ENCODE measurements around the gene BARHL1.
A peak's percentile ranks its signal among the peaks of the same experiment; 100 is the strongest.
"Not testable (repeated sequence)": the region's sequence is repeated elsewhere in the genome, so short reads cannot be mapped to it uniquely, and the experiment has no call there.

BARHL1 gene

DNA sequence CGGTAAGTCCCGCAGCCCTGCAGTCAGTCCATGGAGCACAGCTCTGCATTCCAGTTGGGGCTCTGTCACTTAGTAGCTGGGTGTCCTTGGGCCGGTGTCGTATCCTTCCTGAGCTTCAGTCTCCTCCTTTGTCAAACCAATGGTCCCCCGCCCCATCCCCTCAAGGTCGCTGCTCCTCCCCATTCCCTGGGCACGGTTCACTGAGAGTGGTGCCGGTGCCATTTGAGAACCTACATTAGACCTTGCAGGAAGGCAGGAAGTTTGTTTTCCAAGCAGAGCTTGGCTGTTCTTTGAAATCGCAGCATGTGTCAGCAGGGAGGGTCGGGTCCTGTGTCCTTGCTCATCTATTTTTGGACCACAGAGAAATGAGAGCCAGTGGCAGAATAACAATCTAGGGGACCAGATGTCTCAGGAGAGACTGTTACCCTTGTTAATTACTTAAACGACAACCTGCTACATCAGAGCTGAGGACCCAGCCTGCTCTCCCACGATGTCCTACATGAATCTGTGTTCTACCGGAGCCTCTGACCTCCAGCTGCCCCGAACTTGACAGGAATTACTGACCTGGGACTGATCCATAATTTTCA lies 21.7 kb upstream of the BARHL1 start:
- DNase-seq (ENCODE audit: low read depth): no peak
- TF ChIP-seq, protein P1, sequence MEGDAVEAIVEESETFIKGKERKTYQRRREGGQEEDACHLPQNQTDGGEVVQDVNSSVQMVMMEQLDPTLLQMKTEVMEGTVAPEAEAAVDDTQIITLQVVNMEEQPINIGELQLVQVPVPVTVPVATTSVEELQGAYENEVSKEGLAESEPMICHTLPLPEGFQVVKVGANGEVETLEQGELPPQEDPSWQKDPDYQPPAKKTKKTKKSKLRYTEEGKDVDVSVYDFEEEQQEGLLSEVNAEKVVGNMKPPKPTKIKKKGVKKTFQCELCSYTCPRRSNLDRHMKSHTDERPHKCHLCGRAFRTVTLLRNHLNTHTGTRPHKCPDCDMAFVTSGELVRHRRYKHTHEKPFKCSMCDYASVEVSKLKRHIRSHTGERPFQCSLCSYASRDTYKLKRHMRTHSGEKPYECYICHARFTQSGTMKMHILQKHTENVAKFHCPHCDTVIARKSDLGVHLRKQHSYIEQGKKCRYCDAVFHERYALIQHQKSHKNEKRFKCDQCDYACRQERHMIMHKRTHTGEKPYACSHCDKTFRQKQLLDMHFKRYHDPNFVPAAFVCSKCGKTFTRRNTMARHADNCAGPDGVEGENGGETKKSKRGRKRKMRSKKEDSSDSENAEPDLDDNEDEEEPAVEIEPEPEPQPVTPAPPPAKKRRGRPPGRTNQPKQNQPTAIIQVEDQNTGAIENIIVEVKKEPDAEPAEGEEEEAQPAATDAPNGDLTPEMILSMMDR (IDR thresholded peaks at IDR 0.05; ENCODE audit: low read depth, low read length, missing control alignments): no peak
- in situ Hi-C loops (cut with HindIII; ENCODE audit: low sequenced_read_pairs): no loop called here
- H3K4me3 ChIP-seq (ENCODE audit: low read depth, low read length): no peak overlapping the region

DNA sequence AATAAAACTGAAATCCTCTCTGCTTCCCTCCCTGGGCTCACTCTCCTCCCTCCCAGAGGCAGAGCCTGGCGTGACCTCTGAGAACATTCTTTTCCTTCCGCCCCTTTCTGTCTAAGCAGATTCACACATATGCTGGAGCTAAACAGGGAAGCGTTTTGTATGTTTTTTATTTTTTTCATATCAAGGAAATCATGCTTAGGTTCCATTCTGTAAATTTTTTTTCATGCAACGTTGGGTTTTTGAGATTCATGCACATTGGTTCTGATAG lies 20.2 kb upstream of the BARHL1 start:
- H3K4me3 ChIP-seq (ENCODE audit: low read depth, low read length): no peak overlapping the region
- TF ChIP-seq, protein P1 (IDR thresholded peaks at IDR 0.05; ENCODE audit: low read depth, low read length, missing control alignments): no peak
- in situ Hi-C loops (cut with HindIII; ENCODE audit: low sequenced_read_pairs): no loop called here
- no peak for DNase-seq (ENCODE audit: low read depth)

DNA sequence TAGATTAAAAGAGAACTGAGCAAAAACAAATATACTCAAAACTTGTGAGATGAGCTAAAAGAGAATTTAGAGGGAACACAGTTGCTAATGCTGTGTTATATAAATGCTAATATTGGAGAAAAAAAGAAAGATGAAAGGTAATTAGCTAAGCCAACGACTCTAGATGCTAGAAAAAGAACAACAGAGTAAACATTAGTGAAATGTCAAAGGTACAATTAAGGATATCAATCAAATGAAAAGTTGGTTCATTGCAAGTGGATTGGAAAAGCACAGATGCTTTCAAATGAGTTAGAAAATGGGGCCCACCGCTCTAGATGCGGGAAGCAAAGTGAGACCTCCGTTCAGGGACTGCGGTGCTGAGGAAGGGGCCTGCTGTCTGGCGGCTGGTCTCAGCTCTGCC lies 17.9 kb upstream of the BARHL1 start:
- DNase-seq (ENCODE audit: low read depth): no peak
- TF ChIP-seq, protein P1 (IDR thresholded peaks at IDR 0.05; ENCODE audit: low read depth, low read length, missing control alignments): no peak
- H3K4me3 ChIP-seq (ENCODE audit: low read depth, low read length): no peak overlapping the region
- in situ Hi-C loops (cut with HindIII; ENCODE audit: low sequenced_read_pairs): no loop called here

DNA sequence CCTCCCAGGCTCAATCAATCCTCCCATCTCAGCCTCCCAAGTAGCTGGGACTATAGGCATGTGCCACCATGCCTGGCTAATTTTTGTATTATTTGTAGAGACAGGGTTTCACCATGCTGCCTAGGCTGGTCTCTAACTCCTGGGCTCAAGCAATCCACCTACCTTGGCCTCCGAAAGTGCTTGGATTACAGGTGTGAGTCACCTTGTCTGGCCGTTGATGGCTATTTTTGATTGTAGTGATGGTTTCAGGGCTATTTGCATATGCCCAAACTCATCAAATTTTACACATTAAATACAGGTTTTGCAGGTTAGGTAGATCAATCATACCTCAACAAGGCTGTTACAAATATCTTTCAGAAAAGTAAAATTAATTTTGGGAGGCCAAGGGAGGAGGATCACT lies 13.6 kb upstream of the BARHL1 start:
- H3K4me3 ChIP-seq (ENCODE audit: low read depth, low read length); DNase-seq (ENCODE audit: low read depth); in situ Hi-C loops (cut with HindIII; ENCODE audit: low sequenced_read_pairs): not testable (repeated sequence)

DNA sequence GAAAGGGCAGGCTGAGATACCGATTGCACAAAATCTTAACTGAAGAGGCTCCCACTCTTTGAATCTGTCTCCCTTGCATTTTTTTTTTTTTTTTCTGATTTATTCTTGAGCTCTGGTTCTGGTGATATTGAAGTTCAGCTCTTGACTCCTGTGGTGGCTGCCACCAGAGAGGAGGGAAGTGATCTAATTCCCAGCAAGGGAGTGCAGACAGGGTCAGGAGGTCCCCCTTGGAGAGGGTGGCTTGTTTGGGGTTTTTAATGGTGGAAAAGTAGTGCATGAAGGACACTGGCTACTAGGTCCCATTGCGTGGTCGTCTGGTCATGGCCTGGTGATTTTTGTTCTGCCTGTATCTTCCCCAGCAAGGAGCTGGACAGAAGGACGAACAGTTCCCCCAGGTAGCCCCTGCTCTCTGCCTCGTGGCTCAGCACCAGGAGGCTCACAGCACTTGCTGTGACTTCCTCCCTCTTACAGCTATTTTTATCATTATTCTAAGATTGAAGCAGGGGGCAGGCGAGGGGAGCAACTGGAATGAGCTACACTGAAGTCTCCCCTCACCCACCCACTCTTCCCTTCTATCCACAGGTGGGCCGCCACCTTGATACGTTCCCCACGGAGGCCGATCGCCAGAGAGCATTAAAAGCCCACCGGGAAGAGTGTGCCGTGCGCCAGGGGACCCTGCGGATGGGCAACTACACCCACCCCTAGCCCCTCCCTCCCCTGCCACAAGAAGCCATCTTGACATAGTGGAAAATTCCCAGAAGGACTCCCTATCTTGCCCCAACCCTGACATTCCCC lies 10.4 kb upstream of the BARHL1 start:
- in situ Hi-C loops (cut with HindIII; ENCODE audit: low sequenced_read_pairs): no loop called here
- no peak for DNase-seq (ENCODE audit: low read depth)
- H3K4me3 ChIP-seq (ENCODE audit: low read depth, low read length): no peak overlapping the region
- TF ChIP-seq, protein P1 (IDR thresholded peaks at IDR 0.05; ENCODE audit: low read depth, low read length, missing control alignments): no peak

DNA sequence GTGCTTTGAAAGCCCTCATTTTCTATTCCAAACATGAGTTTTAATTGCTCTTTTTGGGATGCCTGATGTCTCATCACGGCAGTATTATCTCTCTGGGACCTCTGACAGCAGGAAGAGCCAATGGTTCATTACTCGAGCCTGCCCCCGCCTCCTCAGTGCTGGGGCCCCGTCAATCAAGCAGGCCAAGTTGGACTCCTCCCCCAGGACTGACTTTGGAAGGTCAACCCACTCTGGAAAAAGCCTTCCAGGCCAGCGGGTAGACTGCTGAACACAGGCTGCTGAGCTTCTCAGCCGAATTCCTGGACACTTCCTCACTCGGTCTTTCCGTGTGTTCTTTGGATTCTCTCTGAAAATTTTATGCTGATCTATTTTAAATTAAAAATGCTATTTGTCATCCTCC lies 9.5 kb upstream of the BARHL1 start:
- in situ Hi-C loops (cut with HindIII; ENCODE audit: low sequenced_read_pairs): no loop called here
- DNase-seq (ENCODE audit: low read depth): no peak
- TF ChIP-seq, protein P1 (IDR thresholded peaks at IDR 0.05; ENCODE audit: low read depth, low read length, missing control alignments): no peak
- H3K4me3 ChIP-seq (ENCODE audit: low read depth, low read length): no peak overlapping the region

DNA sequence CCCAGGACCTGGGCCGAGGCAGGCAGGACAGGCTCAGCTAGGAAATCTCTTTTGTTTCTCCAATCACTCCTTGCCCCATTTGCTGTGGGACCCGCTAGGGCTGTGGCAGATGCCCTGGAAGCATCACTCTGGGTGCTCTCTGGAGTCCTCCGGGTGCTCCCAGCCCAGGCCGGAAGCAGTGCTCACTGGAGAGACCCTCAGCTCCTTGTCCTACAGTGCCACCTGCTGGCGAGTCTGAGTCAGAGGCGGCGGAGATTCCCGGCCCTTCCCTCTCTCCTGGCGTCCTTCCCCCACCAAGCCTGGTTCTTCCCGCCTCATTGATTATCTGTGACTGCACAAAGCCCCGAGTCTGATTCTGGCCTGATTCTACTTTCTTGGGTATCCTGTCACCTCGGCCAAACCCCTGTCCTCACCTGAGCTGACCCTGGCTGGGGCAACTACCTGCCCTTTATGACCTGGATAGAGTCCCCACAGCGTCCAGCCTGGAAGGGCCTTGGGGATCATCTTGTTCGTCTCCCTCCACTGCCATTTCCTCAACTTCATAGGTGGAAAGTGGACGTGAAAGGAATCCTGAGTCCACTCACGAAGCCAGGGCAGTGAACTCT lies 7.3 kb upstream of the BARHL1 start:
- in situ Hi-C loops (cut with HindIII; ENCODE audit: low sequenced_read_pairs): loop anchor here (5.0 kb wide), 1 partner anchor 82 kb away; no protein-coding TSS in a partner anchor

More for the DNA sequence above, 7.3 kb upstream of the BARHL1 start:
- TF ChIP-seq, protein P1 (IDR thresholded peaks at IDR 0.05; ENCODE audit: low read depth, low read length, missing control alignments): peak; percentile 78
- peak; percentile 23 for DNase-seq (ENCODE audit: low read depth)
- no peak overlapping the region for H3K4me3 ChIP-seq (ENCODE audit: low read depth, low read length)

Measured in astrocyte of the cerebellum (primary cell).